ENCODE results near the gene ZNF654. TPM values are rescaled to one million over a fixed set of nuclear protein-coding genes. Genes with fewer than 3 reads are reported as not detected.

The ZNF654 gene
- total and polyA plus RNA-seq, 2 of the 13 experiments (the other 11 are each of a cell fraction or from before 2014, with no cell fraction given) = 1.8 to 4.1 TPM

DNA sequence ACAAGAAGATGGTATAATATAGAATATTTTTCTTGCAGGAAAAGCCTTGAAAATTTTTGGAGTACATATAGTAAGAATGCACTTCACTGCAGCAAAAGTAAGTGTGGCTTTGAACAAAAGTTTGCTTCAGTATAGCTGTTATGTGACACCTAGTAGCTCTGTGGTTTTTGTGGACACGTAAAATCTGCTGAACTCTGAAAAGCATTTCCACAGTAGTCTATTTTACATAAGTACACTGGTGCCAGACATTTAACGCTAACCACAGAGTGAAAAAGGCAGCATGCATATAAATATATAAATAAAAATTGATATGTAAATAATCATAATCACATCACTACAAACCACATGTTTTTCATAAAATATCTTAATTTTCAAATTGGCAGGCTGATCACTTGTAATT is 40.0 kb upstream of the ZNF654 start:
- H3K79me2 ChIP-seq (ENCODE audit: insufficient read depth, low read length) = no peaks in the 10 kb centered on the region
- CTCF ChIA-PET (ENCODE audit: low intra/inter-chr PET ratio, low total read pairs) = no interaction called here
- H3K4me2 ChIP-seq (ENCODE audit: low read depth, low read length) = no peak overlapping the region
- no peaks in the 10 kb centered on the region for H3K36me3 ChIP-seq (replicated peaks in 1 of 2; ENCODE audit: control insufficient read depth in 1 of 2, insufficient read depth in 2 of 2, low read length in 2 of 2)
- H3K9me3 ChIP-seq (ENCODE audit: low read length) = no peaks in the 10 kb centered on the region
- FAIRE-seq = no peak
- no peak for DNase-seq (ENCODE audit: low spot score)
- H4K20me1 ChIP-seq (ENCODE audit: insufficient read depth, low read length) = no peaks in the 10 kb centered on the region
- intact Hi-C loops (cut with micrococcal nuclease; ENCODE audit: unreplicated experiment) (no loop called here), in situ Hi-C loops (cut with HindIII; ENCODE audit: extremely low pct_ligation_motif_present, low pct_unique_long_range_greater_than_20kb) (loop anchor here (25.0 kb wide), 1 partner anchor 707 kb away; no protein-coding TSS in a partner anchor)
- ATAC-seq = no peak
- 32% methylated on average over 2 of the region's 2 CpGs for WGBS (ENCODE audit: low lambda C conversion rate)
- H3K27ac ChIP-seq (ENCODE audit: extremely low read length, insufficient read depth, low read length) = no peak overlapping the region
- no peak overlapping the region for H2AFZ ChIP-seq (ENCODE audit: low read length)
- POLR2A ChIA-PET = no interaction called here
- no TSS peak for BruUV-seq (replicated peaks)
- H3K4me1 ChIP-seq (ENCODE audit: insufficient read depth, low read length) = no peaks in the 10 kb centered on the region
- H3K4me3 ChIP-seq (replicated peaks in 1 of 3; ENCODE audit: insufficient read depth in 1 of 3, low read depth in 2 of 3, low read length in 3 of 3) = no peak overlapping the region
- TF ChIP-seq ZNF619 (CRISPR knock-in tag; IDR thresholded peaks at IDR 0.05) = no peak
- no peak for TF ChIP-seq RARA (CRISPR knock-in tag; IDR thresholded peaks at IDR 0.05)
- H3K27me3 ChIP-seq (ENCODE audit: control insufficient read depth in 1 of 2, insufficient read depth in 2 of 2, low read length in 2 of 2) = no peaks in the 10 kb centered on the region
- no peak overlapping the region for H3K9ac ChIP-seq (ENCODE audit: insufficient read depth, low read depth, low read length)

DNA sequence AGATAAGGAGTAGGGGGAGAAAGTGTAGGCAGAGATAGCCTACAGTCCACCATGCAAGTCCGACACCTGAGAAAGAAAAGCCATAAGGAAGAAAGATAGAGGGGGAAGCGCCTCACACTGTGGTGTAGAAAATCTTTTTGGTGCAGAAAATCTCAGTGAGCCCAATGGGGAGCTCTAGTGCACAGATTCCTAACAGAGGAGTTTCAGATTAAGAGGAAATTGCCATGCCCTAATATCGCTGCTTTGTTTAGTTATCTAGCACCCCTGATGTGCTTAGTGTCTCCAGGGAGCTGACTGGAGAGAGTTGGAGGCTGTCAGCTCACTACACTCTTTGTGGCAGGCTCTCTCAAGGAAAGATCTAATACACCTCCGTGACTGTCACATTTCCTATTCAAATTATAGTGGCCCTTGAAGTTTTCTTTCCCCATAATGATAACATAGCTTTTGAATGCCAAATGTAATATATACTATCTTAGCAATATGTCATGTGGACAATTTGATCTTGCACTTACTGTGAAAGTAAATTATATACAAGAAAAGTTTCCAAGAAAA is 34.0 kb upstream of the ZNF654 start:
- H4K20me1 ChIP-seq (ENCODE audit: insufficient read depth, low read length) = no peaks in the 10 kb centered on the region
- no peaks in the 10 kb centered on the region for H3K36me3 ChIP-seq (replicated peaks in 1 of 2; ENCODE audit: control insufficient read depth in 1 of 2, insufficient read depth in 2 of 2, low read length in 2 of 2)
- no peaks in the 10 kb centered on the region for H3K4me1 ChIP-seq (ENCODE audit: insufficient read depth, low read length)
- no peaks in the 10 kb centered on the region for H3K9me3 ChIP-seq (ENCODE audit: low read length)
- H3K79me2 ChIP-seq (ENCODE audit: insufficient read depth, low read length) = no peaks in the 10 kb centered on the region
- ChIA-PET CTCF (ENCODE audit: low intra/inter-chr PET ratio, low total read pairs) (no interaction called here), POLR2A (no interaction called here)
- no peak overlapping the region for H3K4me3 ChIP-seq (replicated peaks in 1 of 3; ENCODE audit: insufficient read depth in 1 of 3, low read depth in 2 of 3, low read length in 3 of 3)
- intact Hi-C loops (cut with micrococcal nuclease; ENCODE audit: unreplicated experiment) (no loop called here), in situ Hi-C loops (cut with HindIII; ENCODE audit: extremely low pct_ligation_motif_present, low pct_unique_long_range_greater_than_20kb) (no loop called here)
- BruUV-seq (replicated peaks) = no TSS peak
- H3K27me3 ChIP-seq (ENCODE audit: control insufficient read depth in 1 of 2, insufficient read depth in 2 of 2, low read length in 2 of 2) = peaks cover 0 to 2% of the 10 kb centered on the region in 2 experiments; a peak in 1 of 5 replicates
- no peak overlapping the region for H2AFZ ChIP-seq (ENCODE audit: low read length)
- FAIRE-seq (no peak), ATAC-seq (no peak), DNase-seq (ENCODE audit: low spot score) (no peak)
- no peak overlapping the region for H3K9ac ChIP-seq (ENCODE audit: insufficient read depth, low read depth, low read length)
- 4% methylated on average over 4 of the region's 4 CpGs for WGBS (ENCODE audit: low lambda C conversion rate)
- H3K4me2 ChIP-seq (ENCODE audit: low read depth, low read length) = no peak overlapping the region
- H3K27ac ChIP-seq (ENCODE audit: extremely low read length, insufficient read depth, low read length) = no peak overlapping the region
- TF ChIP-seq, protein P1, sequence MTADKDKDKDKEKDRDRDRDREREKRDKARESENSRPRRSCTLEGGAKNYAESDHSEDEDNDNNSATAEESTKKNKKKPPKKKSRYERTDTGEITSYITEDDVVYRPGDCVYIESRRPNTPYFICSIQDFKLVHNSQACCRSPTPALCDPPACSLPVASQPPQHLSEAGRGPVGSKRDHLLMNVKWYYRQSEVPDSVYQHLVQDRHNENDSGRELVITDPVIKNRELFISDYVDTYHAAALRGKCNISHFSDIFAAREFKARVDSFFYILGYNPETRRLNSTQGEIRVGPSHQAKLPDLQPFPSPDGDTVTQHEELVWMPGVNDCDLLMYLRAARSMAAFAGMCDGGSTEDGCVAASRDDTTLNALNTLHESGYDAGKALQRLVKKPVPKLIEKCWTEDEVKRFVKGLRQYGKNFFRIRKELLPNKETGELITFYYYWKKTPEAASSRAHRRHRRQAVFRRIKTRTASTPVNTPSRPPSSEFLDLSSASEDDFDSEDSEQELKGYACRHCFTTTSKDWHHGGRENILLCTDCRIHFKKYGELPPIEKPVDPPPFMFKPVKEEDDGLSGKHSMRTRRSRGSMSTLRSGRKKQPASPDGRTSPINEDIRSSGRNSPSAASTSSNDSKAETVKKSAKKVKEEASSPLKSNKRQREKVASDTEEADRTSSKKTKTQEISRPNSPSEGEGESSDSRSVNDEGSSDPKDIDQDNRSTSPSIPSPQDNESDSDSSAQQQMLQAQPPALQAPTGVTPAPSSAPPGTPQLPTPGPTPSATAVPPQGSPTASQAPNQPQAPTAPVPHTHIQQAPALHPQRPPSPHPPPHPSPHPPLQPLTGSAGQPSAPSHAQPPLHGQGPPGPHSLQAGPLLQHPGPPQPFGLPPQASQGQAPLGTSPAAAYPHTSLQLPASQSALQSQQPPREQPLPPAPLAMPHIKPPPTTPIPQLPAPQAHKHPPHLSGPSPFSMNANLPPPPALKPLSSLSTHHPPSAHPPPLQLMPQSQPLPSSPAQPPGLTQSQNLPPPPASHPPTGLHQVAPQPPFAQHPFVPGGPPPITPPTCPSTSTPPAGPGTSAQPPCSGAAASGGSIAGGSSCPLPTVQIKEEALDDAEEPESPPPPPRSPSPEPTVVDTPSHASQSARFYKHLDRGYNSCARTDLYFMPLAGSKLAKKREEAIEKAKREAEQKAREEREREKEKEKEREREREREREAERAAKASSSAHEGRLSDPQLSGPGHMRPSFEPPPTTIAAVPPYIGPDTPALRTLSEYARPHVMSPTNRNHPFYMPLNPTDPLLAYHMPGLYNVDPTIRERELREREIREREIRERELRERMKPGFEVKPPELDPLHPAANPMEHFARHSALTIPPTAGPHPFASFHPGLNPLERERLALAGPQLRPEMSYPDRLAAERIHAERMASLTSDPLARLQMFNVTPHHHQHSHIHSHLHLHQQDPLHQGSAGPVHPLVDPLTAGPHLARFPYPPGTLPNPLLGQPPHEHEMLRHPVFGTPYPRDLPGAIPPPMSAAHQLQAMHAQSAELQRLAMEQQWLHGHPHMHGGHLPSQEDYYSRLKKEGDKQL (CRISPR knock-in tag; IDR thresholded peaks at IDR 0.05; ENCODE audit: low read depth) = no peak
- no peak for TF ChIP-seq CREB1 (IDR thresholded peaks at IDR 0.05)
- no peak for TF ChIP-seq CREB1 (CRISPR knock-in tag; IDR thresholded peaks at IDR 0.05)
- TF ChIP-seq FOXA3 (CRISPR knock-in tag; IDR thresholded peaks at IDR 0.05) = no peak
- no peak for TF ChIP-seq ZNF530 (CRISPR knock-in tag; IDR thresholded peaks at IDR 0.05; ENCODE audit: low read depth)
- no peak for TF ChIP-seq MYC (CRISPR knock-in tag; IDR thresholded peaks at IDR 0.05; ENCODE audit: borderline replicate concordance)
- TF ChIP-seq, protein P2, sequence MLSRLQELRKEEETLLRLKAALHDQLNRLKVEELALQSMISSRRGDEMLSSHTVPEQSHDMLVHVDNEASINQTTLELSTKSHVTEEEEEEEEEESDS (CRISPR knock-in tag; IDR thresholded peaks at IDR 0.05; ENCODE audit: borderline replicate concordance) = no peak
- no peak for TF ChIP-seq RAD51 (IDR thresholded peaks at IDR 0.05; ENCODE audit: borderline replicate concordance)
- no peak for TF ChIP-seq SP4 (CRISPR knock-in tag; IDR thresholded peaks at IDR 0.05)

Data from HepG2 (cell line).